DMS 273 (cell line): ENCODE results near the gene THAP12.

Experiments
- DNase-seq: peaks from one replicate; lab custom pipeline; 2025; ENCODE audit not compliant: unreplicated experiment; lab: John Stamatoyannopoulos, UW

THAP12 gene

GRCh38 chr11:76307978-76308747 lies 72.8 kb downstream of the THAP12 start:
- DNase-seq: no peak

GRCh38 chr11:76307396-76307795 lies 73.5 kb downstream of the THAP12 start:
- no peak for DNase-seq

GRCh38 chr11:76303399-76303798 lies 77.5 kb downstream of the THAP12 start:
- no peak for DNase-seq

GRCh38 chr11:76302996-76303395 lies 77.9 kb downstream of the THAP12 start:
- DNase-seq: no peak
